GM12892 (cell line): ENCODE data around the gene CCL14.

Source experiments
- POLR2A ChIP-seq: IDR thresholded peaks from 2 replicates; pipeline ENCODE4 v1.6.1; 2011; ENCODE audit warnings: low read depth, low read length, control low read depth
- TAF1 ChIP-seq: IDR thresholded peaks from 2 replicates; pipeline ENCODE4 v1.6.1; 2011; ENCODE audit warnings: low read depth, mild to moderate bottlenecking, control low read depth, low read length, borderline replicate concordance

GRCh38 chr17:35947156-35947585, 39.4 kb downstream of the CCL14 start:
- TF ChIP-seq POLR2A (no peak), TAF1 (no peak)
